Glomerular visceral epithelial cell (primary cell): ENCODE results near the gene TAB2.
"Not testable (repeated sequence)": the region's sequence is repeated elsewhere in the genome, so short reads cannot be mapped to it uniquely, and the experiment has no call there.

Experiments
- DNase-seq: peaks from one replicate; pipeline ENCODE4 v3.0.0-alpha.2; 2016; ENCODE audit errors: extremely low spot score

The TAB2 gene

DNA sequence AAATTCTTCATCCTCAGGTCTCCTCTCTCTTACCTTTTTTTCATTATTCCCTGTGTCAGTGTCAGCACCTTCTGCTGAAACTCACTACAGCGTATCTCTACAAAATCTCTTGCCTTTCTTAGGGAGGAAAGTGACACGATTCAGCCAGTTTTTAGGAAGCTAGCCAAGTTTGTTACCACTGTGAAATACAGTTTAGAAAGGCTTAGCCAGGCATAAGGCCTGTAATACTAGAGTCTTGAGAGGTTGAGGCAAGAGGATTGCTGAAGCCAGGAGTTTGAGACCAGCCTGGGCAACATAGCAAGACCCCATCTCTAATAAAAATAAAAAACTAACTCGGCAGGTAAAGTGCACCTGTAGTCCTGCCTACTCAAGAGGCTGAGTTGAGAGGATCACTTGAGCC, 16.7 kb downstream of the TAB2 start:
- DNase-seq = peak; percentile 63

DNA sequence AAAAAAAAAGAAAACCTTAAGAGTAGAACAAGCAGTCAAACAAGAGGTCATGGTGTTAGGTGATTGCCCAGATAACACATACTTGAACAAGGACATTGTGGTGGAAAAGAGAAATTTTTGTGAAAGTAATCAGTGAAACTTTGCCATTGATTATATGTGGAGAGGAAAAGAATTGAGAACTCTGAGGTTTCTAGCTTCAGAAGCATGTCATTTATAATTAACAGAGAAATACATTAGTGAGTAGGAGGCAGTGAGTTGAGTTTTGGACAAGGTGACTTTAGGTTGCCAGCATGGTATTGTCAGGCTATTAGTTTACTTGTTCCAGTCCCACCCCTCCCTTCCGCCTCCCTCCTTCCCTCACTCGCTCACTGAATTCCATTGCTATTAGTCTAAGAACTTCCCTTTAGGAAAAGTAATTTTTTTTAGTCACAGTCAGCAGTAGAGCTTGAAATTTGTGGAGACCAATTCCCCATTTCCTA, 17.2 kb downstream of the TAB2 start:
- peak; percentile 81 for DNase-seq

DNA sequence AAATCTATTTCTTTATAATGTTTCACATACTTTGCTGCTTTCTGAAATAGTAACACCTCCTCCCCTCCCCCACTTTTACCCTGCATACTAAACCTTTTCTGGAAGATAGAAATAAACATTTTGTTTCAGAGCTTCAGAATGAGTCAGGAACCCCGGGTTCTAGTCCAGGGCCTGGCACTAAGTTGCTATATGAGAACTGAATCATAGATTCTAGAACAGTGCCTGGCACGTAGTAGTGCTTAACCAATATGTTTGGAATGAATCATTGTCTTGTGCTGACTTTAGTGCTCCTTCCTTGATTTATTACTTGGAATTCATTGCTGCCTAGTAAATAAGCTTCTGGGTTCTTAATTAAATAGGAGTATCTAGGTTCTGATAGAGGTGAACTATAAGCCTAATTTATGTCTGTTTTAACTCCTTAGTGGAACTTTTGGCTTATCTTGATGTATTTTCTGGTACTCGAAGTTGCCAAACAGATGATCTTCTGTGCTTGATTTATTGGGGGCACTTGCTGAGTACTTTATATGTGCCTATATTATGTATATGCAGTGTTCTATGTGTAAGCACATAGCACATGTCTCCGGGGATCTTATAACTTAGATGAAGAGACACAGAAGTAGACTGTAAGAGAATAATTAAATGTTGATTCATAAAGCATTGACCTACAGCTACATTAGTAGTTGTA, 18.6 kb downstream of the TAB2 start:
- peak; percentile 58 for DNase-seq

DNA sequence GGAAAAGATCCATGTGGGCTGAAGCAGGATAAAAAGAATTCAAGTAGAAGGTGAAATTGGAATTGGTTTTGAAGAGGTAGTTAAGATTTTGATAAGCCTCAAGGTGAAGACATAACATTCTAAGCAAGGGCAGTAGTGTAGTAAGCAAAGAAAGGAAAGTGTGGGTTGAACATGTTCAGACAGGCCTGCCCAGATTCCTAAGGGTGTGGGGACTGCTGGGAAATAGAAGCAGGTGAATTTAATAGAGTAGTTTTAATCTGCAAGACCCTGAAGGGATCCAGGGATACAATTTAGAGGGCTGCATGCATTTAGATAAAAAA, 19.1 kb downstream of the TAB2 start:
- peak; percentile 33 for DNase-seq

DNA sequence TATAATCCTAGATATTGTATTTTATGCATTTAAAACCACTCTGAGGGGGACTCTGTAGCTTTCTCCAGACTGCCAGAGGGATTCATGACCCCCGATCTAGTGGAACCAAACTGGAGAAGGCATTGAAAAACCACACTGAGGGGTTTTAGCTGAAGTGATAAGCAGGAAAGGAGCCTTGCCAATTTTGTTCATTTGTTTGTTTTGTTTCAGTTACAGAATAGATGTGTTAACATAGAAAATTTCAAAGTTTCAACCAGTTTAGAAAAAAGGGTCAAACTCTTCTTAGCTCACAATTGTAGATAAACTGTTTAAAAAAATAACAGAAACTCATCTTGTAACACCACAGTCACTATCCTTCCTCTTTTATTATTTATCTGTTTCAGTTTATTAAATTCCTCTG, 19.8 kb downstream of the TAB2 start:
- no peak for DNase-seq

DNA sequence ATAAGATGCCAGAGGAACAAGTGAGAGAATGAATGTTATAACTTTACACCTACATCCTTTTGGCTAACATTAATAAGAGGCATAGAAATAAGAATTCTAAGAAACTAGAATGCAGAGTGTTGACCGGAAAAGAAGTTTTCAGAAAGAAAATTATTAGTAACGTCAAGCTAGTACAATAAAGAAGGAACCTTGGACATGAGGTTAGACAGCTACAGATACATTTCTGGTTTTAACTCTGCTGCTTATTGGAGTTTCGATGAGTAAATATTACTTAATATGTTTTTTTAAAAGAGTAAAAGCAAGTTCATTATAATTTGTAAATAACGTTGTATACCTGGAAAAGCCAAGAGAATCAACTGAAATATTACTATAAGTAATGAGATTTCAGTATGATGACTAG, 22.7 kb downstream of the TAB2 start:
- DNase-seq = no peak

DNA sequence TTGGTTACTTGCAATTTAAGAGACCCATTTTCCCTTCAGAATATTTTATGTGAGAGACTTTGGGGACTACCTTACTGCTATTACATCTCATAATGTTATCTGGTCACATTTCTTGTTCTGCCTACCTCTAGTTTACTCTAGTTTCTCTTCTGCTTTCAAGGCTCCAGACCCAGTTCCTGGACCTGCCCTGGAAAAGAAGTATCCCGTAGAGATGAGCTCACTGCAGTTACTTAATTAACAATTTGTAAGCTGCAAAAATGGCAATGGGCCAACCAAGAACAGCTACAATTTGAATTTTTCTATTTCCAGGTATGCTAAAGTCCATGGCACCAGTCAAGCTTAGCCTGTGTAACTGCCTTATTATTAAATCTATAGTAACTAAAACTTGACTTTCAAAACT, 25.0 kb downstream of the TAB2 start:
- DNase-seq = no peak

DNA sequence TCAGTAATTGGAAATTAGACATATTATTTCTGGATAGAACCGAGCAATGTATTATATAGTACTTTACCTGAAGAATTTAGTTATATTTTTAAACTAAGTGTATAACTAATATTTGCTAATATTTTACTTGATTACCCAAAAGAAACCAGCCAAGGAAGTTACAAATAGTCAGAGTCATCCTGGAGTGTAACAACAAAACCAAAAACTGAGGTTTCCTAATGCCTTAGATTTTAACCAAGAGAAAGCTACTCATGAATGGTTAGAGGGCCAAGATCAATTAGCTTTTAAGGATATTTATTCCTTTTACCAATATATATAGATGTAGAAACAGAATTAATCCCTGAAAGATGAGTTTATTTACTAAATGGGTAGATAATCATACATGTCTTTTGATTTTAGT, 26.0 kb downstream of the TAB2 start:
- DNase-seq = no peak

DNA sequence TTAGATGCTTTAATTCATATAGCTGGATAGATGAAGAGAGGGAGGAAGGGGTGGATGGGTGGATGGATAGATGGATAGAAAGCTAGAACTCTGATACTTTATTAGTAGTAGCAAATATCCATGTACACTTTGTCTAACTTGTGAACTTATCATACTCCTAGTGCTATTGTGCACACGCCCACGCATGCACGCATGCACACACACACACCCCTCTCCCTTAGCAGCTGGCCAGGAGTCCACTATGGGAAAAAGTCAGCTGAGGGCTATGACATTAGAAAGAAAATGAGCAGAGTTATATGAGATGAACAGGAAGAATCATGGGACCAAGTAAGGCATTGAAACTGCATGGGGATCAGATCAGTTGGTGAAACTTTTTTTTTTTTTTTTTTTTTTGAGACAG, 28.6 kb downstream of the TAB2 start:
- no peak for DNase-seq

DNA sequence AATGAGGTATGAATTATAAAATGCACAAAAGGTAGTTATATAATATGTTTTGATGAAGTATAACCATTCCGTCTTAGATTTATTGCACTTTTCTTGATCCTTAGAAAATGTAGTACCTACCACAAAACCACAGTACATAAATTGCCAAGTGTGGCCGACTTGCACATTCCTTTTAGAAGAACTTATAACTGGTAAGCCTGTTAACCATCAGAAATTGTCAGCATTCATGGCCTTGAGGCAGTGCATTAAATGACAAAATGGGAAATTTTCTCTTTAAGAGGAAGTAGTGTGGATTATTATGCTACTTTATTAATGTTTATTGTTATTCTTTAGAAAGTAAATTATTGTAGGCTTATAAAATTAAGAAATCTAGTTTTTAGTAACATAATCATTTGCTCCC, 29.6 kb downstream of the TAB2 start:
- DNase-seq = peak; percentile 57

DNA sequence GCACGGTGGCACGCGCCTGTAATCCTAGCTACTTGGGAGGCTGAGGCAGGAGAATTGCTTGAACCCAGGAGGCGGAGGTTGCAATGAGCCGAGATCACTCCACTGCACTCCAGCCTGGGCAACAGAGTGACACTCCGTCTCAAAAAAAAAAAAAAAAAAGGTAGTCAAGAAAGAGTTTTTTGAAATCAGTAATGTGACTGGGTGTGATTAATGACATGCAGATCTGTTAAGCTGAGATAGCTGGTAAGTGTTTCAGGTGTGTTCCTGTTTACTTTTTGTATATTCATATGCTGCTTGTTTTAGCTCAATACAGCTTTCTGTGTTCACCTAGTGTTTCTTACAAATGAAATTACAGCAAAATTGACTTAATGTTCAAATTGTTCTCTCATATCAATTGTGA, 31.8 kb downstream of the TAB2 start:
- not testable (repeated sequence) for DNase-seq

DNA sequence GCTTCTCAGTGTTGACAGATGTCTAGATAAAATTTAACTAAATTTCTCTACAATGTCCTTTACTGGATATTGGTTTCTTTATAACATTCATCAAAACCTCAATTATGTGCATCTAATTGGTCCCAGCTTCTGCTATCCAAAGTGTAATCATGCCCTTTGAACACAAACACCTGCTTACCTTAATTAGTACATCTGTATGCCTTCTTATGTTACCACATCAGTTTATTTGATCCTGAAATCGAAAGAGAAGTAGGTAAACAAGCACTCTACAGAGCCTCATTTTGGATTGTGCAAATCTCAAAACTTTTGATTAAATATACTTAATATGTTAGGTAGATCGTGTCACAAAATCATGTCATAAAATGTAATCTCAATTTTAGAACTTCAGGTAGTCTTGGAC, 36.5 kb downstream of the TAB2 start:
- no peak for DNase-seq

DNA sequence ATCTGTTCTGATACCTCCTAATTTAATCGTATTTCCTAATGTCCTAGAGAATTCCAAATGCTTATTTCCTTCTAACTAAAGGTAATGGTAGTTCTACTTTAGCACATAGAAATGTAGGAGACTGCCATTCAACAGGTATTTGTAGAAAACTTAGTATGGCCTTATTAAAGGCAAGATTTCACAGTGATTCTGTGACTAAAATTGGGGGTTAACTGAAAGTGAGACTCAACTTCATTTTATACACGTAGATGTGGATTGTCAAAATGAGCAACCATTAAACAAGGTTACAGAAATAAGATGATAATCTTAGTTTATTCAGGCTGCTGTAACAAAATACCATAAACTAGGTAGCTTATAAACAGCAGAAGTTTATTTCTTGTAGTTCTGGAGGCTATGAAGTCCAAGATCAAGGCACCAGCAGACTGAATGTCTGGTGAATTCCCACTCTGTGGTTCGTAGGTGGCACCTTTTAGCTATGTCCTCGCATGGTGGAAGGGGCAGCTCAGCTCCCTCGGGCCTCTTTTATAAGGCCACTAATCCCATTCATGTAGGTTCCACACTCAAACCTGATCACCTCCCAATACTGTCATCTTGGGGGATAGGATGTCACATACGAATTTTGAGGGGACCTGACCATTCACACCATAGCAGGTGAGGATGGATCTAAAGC, 38.7 kb downstream of the TAB2 start:
- no peak for DNase-seq

DNA sequence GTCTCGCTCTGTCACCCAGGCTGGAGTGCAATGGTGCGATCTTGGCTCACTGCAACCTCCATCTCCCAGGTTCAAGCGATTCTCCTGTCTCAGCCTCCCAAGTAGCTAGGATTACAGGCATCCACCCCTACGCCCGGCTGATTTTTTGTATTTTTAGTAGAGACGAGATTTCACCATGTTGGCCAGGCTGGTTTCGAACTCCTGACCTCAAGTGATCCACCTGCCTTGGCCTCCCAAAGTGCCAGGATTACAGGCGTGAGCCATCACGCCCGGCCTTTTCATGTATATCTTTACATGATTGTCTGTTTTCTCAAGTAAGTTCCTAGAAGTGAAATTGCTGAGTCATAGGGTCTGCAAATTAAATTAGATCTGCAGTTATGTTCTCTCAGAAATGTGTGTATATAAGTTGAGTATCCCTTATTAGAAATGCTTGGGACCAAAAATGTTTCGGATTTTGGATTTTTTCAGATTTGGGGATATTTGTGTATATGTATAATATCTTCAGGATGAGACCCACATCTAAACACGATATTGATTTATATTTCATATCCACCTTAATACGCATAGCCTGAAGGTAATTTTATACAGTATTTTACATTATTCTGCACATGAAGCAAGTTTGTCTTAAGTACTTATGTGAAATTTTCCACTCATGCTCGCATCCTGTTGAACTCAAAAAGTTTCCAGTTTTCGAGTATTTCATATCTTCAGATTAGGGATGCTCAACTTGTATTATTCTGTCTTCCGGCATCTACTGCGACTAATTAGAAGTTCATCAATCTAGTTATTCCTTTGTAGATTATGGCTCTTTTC, 40.4 kb downstream of the TAB2 start:
- DNase-seq = no peak

DNA sequence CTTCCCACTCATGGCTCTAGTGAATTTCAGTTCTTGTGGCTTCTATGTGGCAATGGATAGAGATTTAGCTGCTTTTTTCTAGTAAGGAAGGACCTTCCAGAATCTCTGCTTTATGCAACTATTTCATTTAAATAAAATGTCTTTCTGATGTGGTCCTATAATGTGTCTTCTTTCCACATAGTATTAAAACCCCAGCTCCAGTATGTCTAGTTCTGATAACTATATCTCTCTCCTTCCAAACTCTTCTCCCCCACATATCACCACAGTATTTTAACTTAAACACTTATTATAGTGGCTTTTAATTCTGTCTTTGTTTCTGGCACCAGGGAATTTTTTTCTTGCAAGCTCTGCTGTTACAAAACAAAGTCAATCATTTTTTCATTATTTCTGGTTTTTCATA, 41.9 kb downstream of the TAB2 start:
- no peak for DNase-seq

DNA sequence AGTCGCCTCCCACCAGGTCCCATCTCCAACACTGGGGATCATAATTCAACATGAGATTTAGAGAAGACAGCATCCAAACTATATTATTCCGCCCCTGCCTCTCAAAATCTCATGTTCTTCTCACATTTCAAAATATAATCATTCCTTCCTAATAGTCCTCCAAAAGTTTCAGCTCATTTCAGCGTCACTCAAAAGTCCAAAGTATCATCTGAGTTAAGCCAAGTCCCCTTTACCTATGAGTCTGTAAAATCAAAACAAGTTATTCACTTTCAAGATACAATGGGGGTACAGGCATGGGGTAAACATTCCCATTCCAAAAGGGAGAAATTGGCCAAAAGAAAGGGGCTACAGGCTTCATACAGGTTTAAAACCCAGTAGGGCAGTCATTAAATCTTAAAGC, 43.0 kb downstream of the TAB2 start:
- DNase-seq = no peak

DNA sequence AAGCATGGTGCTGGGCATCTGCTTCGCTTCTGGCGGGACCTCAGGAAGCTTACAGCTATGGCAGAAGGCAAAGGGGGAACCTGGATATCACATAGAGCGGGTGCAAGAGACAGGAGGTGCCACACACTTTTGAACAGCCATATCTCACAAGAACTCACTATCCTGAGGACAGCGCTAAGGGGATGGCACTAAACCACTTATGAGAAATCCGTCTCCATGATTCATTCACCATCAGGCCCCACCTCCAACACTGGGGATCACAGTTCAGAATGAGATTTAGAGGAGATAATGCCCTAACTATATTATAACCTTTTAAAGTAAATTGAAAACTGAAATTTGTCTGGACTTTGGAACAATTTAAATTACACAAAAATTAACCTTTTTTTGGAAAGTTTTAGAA, 44.8 kb downstream of the TAB2 start:
- no peak for DNase-seq

DNA sequence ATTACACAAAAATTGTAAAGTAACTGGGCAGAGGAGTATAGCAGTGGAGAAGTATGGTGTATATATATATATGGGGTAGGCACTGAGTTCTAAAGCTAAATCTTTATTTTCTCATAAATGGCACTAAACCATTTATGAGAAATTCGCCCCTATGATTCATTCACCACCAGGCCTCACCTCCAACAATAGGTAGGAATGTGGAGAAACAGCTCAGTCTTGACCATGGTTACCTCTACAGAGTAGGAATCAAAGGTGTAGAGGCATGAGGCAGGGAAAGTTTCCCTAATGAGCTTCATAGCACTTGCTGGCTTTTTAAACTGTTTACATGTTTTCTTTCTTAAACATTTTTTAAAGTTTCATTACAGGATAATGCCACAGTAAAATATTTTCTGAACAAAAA, 45.6 kb downstream of the TAB2 start:
- no peak for DNase-seq

DNA sequence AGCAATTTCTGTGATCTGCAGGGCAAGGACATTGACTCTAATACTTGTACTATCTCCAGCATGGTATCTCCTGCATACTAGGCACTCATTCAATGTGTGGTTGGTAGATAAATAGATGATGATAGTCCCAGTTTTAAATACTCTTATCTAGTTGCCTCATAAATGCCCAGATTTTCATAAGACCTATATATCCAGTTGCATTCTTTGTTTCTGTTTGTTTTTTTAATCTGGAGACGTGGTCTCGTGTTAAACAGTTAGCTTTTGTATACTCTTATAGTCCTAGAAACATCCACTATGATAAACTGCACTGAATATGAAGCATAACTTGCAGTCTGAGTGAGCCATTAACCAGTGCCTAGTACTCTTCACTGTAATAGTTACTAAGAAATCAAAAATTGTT, 47.0 kb downstream of the TAB2 start:
- DNase-seq = no peak

DNA sequence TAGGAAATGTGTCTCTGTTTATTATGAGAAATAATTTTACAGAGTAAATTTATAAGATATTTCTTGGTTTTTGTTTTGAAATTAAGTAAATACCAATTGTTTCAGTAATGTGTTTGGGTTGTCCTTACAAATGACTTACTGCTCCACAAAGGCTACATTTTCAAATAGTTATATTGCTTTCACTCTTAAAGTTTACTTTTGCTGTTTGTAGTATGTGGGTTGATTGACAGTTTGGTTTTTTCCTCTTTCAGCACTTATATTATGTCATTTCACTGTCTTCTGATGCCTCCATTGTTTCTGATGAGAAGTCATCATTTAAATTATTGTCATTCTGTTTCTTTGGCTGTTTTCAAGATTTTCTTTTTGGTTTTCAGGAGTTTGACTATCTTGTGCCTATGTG, 47.7 kb downstream of the TAB2 start:
- DNase-seq = no peak

DNA sequence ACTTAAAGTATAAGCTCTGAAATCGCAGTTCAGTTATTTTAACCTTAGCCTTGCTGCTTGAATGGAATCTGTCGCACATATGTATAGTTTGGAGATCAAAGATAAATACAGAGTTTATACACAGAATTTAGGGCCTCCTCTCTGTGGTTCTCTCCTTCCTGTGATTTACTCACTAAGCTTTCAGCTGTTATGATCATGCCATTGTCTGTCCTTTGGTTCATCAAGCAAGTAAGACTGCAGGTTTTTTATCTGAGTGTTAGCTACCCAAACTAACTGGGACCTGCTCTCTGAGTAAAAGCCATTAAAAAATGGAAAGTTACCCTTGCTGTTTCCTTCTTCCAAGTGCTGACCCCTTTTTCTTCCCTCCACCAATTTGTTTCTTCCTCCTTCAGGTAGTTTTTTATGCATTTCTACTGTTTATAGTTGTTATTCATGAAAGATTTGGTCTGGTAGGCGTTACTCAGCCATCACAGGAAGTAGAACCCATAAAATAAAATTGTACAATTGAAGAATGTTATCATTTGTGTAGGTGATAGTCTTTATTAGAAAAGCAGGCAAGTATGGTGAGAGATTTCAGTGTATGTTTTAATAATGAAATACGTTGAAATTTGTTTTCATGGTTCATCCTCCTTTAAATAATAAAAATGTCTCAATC, 48.9 kb downstream of the TAB2 start:
- no peak for DNase-seq

DNA sequence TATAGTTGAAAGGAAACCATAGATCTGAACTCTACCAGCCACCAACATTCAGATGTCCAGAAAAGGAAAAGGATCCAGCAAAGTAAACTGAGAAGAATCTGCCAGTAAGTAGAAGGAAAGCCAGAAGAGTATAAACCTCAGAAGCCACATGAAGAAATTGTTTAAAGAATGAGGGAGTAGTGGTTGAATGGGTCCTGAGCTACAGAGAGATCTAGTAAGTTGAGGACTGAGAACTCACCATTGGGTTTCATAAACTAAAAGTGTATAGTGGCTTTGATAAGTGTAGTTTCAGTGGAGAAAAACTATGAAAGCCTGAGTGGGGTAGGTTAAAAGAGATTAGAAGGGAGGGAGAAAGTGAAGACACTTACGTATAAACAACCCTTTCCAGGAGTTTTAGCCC, 50.6 kb downstream of the TAB2 start:
- DNase-seq = no peak

DNA sequence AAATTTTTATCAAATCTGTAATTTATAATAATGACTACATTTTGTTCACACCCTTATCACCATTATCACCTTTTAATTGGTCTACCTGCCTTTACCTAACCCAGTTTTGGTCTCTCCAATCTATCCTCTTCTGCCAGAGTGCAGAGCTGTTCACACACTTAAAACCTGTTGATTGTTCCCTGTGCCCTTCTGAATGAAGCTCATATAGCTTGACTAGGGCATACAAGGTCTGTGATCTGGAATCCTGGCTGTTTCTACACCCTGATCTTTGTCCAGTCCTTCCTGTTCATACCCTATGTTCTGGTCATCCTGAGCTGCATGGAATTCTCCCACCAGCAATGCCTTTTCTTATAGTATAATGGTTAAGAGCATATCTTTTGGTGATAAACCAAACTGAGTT, 53.6 kb downstream of the TAB2 start:
- DNase-seq = no peak
